Endothelial cell of hepatic sinusoid (primary cell): ENCODE results near the gene HOXD4.

Experiments used
- in situ Hi-C: cut with HindIII; loops from 2 replicates; pipeline ENCODE4 v1.10.0; 2017; ENCODE audit warnings: low sequenced_read_pairs

HOXD4 gene

DNA sequence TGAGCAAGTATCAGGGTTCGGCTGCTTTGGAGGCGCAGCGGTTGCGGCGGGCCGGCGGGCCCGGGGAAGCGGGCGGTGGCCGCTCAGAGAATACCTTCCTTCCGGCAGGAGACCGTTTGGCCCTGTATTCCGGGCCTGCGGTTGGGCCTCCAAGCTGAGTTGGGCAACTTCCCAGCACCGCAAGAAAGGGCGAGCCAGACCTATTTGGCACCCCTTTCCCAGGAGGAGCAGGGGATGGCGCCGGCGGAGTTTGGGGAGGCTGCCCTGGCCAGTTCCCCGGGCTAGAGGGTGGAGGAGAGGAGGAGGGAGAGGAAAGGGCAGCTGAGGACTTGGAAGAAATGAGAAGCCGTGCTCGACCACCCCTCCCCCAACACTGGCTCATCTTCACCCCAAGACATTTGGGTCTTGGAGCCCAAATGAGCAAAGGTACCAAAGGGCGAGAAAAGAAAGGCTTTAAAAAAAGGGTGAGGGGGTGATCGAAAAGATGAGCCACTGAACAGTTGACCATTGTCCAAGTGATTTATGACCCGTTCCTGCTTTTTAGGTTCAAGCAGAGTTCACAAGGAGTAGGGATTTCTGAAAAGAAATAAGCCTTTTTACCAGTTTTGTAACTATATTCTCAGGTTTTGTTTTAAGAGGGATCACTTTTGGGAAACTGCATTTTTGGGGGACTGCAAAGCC lies 14.2 kb downstream of the HOXD4 start:
- in situ Hi-C loops = no loop called here

DNA sequence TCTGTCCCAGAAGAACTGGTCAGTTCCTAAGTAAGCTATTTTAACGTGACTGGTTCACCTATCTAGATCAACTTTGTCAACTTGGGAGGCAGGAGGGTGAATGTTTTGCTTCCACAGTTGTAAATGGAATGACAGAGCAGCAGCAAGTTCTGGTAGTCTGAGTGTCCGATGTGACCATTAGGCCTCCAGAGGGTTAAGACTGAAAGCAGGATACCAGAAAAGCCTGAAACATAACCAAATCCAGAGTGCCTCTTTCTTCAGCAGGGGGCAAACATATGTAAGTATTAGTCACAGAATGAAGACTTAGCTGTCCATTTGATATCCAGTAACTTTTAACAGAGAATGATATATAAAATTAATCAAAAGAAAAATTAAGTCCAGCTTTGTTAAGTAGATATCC lies 14.9 kb downstream of the HOXD4 start:
- in situ Hi-C loops = no loop called here

- in situ Hi-C loops = no loop called here
Measured at GRCh38 chr2:176167398-176167797, 16.0 kb downstream of the HOXD4 start.

DNA sequence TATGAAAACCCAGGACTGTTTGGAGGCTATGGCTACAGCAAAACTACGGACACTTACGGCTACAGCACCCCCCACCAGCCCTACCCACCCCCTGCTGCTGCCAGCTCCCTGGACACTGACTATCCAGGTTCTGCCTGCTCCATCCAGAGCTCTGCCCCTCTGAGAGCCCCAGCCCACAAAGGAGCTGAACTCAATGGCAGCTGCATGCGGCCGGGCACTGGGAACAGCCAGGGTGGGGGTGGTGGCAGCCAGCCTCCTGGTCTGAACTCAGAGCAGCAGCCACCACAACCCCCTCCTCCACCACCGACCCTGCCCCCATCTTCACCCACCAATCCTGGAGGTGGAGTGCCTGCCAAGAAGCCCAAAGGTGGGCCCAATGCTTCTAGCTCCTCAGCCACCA lies 17.8 kb downstream of the HOXD4 start:
- in situ Hi-C loops = no loop called here

- in situ Hi-C loops = no loop called here
Measured at GRCh38 chr2:176169711-176170110, 18.4 kb downstream of the HOXD4 start.

- in situ Hi-C loops = no loop called here
Measured at GRCh38 chr2:176170602-176171305, 19.4 kb downstream of the HOXD4 start.

DNA sequence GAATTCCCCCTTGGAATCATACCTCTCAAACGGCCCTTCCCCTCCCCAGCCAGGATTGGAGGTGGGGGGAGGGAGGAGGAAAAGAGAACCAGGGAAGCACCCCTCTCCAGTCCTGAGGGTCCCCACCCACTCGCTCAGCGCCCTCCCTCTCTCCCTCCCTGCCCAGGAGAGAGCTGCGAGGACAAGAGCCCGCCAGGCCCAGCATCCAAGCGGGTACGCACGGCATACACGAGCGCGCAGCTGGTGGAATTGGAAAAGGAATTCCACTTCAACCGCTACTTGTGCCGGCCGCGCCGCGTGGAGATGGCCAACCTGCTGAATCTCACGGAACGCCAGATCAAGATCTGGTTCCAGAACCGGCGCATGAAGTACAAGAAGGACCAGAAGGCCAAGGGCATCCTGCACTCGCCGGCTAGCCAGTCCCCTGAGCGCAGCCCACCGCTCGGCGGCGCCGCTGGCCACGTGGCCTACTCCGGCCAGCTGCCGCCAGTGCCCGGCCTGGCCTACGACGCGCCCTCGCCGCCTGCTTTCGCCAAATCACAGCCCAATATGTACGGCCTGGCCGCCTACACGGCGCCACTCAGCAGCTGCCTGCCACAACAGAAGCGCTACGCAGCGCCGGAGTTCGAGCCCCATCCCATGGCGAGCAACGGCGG lies 20.1 kb downstream of the HOXD4 start:
- in situ Hi-C loops = no loop called here

DNA sequence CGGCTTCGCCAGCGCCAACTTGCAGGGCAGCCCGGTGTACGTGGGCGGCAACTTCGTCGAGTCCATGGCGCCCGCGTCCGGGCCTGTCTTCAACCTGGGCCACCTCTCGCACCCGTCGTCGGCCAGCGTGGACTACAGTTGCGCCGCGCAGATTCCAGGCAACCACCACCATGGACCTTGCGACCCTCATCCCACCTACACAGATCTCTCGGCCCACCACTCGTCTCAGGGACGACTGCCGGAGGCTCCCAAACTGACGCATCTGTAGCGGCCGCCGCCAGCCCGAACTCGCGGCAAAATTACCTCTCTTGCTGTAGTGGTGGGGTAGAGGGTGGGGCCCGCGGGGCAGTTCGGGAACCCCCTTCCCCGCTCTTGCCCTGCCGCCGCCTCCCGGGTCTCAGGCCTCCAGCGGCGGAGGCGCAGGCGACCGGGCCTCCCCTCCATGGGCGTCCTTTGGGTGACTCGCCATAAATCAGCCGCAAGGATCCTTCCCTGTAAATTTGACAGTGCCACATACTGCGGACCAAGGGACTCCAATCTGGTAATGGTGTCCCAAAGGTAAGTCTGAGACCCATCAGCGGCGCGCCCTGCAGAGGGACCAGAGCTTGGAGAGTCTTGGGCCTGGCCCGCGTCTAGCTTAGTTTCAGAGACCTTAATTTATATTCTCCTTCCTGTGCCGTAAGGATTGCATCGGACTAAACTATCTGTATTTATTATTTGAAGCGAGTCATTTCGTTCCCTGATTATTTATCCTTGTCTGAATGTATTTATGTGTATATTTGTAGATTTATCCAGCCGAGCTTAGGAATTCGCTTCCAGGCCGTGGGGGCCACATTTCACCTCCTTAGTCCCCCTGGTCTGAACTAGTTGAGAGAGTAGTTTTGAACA lies 20.9 kb downstream of the HOXD4 start:
- in situ Hi-C loops = no loop called here

- in situ Hi-C loops = no loop called here
Measured at GRCh38 chr2:176172895-176173566, 21.7 kb downstream of the HOXD4 start.

GRCh38 chr2:176173567-176174381 lies 22.4 kb downstream of the HOXD4 start:
- in situ Hi-C loops = no loop called here

DNA sequence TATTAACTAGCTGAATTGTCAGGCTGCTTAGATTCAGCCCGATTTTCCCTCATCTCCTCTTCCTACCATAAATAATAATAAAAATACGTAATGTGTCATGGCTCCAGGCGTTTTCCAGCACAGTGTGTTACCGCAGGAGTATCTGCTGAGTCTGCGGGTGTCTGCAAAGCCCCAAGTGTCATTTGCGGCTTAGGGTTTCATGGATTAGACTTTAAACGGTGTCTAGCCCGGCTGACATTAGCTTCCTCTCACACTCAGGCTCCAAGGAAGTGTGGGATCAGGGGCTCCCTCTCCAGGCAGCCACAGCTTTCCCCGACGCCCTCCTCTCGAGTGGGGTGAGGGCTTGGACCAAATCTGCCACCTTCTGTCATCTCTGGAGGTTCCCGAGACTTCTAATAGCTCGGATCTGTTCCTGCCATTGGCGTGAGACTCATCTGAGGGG lies 23.1 kb downstream of the HOXD4 start:
- in situ Hi-C loops = no loop called here

DNA sequence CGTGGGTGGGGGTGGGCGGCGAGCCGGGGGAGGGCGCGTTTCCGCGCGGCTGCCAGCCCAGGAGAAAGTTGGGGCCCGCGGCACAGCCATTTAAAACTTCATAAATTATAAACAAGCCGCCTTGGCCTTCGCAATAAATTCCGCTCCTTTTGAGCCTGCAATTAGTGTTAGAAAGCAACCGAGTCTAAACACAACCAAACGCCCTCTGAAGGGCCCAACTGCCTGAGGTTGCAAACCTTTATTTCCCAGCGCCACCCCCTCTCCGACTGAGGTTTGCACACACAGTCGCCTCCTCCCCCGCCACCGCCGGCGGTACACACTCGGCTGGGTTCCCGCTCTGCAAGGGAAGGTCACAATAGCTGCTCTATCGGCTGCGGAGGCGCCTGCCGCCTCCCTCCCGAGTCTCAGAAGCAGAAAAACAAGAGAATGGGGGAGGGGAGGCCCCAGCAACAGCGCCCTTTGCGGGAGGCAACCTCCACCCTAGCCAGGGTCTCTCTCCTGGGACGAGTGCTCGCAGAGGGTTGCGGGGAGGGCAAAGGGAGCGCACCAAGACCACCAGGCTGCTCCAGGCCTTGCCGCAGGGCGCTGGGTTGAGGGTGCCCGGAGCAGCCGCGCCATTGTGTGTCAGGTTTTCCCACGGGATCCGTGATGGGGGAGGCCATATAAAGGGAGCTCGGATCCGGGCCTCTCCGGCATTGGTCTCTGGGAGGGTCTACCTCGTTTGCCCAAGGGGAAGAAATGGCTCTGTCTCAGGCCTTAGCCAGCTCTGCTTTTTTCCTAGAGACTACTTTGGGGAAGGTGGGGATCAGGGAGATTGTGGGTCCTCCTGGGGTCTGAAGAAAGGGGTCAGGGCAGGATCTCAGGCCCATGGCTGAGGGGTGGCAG lies 23.7 kb downstream of the HOXD4 start:
- in situ Hi-C loops = no loop called here

GRCh38 chr2:176175709-176176607 lies 24.6 kb downstream of the HOXD4 start:
- in situ Hi-C loops = no loop called here

- in situ Hi-C loops = no loop called here
Measured at GRCh38 chr2:176177580-176178037, 26.3 kb downstream of the HOXD4 start.

- in situ Hi-C loops = no loop called here
Measured at GRCh38 chr2:176178038-176178756, 26.8 kb downstream of the HOXD4 start.

GRCh38 chr2:176178757-176179295 lies 27.5 kb downstream of the HOXD4 start:
- in situ Hi-C loops = no loop called here

GRCh38 chr2:176181551-176181950 lies 30.2 kb downstream of the HOXD4 start:
- in situ Hi-C loops = no loop called here
